ENCODE data around the gene TMCO1.
"Not testable (repeated sequence)": the region's sequence is repeated elsewhere in the genome, so short reads cannot be mapped to it uniquely, and the experiment has no call there.

DNA sequence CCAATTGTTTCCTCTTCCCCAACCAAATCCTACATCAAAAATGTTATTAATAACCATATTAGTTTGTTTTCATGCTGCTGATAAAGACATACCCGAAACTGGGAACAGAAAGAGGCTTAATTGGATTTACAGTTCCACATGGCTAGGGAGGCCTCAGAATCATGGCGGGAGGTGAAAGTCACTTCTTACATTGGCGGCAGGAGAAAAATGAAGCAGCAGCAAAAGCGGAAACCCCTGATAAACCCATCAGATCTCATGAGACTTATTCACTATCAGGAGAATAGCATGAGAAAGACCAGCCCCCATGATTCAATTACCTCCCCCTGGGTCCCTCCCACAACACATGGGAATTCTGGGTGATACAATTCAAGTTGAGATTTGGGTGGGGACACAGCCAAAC, 87.9 kb downstream of the TMCO1 start:
- TF ChIP-seq, protein P1, sequence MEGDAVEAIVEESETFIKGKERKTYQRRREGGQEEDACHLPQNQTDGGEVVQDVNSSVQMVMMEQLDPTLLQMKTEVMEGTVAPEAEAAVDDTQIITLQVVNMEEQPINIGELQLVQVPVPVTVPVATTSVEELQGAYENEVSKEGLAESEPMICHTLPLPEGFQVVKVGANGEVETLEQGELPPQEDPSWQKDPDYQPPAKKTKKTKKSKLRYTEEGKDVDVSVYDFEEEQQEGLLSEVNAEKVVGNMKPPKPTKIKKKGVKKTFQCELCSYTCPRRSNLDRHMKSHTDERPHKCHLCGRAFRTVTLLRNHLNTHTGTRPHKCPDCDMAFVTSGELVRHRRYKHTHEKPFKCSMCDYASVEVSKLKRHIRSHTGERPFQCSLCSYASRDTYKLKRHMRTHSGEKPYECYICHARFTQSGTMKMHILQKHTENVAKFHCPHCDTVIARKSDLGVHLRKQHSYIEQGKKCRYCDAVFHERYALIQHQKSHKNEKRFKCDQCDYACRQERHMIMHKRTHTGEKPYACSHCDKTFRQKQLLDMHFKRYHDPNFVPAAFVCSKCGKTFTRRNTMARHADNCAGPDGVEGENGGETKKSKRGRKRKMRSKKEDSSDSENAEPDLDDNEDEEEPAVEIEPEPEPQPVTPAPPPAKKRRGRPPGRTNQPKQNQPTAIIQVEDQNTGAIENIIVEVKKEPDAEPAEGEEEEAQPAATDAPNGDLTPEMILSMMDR (IDR thresholded peaks at IDR 0.05): not testable (repeated sequence)
- not testable (repeated sequence) for TF ChIP-seq POLR2AphosphoS5 (IDR thresholded peaks at IDR 0.05)
